Measurements from ENCODE around the gene COL7A1. TPM values are rescaled to one million over a fixed set of nuclear protein-coding genes. Genes with fewer than 3 reads are reported as not detected.

Gene COL7A1
- total RNA-seq, 1 experiment from 2014 or later = 8.1 TPM

GRCh38 chr3:48600711-48601621, 5.8 kb upstream of the COL7A1 start (continued):
- TF ChIP-seq ARID4B (CRISPR knock-in tag; IDR thresholded peaks at IDR 0.05; ENCODE audit: borderline replicate concordance) (no peak), USF2 (CRISPR knock-in tag; IDR thresholded peaks at IDR 0.05) (no peak), CREB1 (CRISPR knock-in tag; IDR thresholded peaks at IDR 0.05) (no peak), IRF2 (CRISPR knock-in tag; IDR thresholded peaks at IDR 0.05; ENCODE audit: borderline replicate concordance, low read depth) (no peak), ZNF281 (CRISPR knock-in tag; IDR thresholded peaks at IDR 0.05) (no peak), AFF4 (CRISPR knock-in tag; IDR thresholded peaks at IDR 0.05; ENCODE audit: borderline replicate concordance) (no peak), SMAD4 (CRISPR knock-in tag; IDR thresholded peaks at IDR 0.05) (no peak), ZNF121 (CRISPR knock-in tag; IDR thresholded peaks at IDR 0.05) (no peak)
- TF ChIP-seq, protein P1, sequence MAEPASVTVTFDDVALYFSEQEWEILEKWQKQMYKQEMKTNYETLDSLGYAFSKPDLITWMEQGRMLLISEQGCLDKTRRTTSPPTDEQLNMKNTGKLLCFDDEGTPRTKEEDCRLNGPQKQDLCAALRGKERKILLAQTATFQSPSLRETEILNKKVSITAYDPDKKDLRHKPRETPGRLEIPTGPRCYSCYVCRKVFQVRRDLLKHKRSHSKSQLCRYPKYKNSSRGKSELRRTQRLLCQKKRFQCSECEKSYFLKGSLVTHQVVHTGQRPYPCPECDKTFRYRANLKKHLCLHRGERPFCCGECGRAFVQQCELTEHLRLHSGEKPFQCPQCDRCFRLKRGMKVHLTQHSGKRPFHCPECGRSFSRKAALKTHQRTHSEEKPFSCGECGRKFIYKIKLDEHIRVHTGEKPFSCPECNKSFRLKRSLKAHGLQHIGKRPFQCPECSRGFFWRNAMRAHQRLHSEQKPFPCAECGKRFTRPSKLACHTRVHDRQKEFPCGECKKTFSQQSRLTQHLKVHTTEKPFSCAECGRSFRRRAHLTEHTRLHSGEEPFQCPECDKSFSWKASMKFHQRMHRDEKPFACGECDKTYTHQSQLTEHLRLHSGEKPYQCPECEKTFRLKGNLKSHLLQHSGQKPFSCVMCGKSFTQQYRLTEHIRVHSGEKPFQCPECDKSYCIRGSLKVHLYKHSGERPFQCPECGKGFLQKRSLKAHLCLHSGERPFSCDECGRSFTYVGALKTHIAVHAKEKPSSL (CRISPR knock-in tag; conservative IDR thresholded peaks at IDR 0.05) = no peak
